HuH-7 (cell line): ENCODE data around the gene PARD3B.

ENCODE experiments used
- DNase-seq: peaks from one replicate; pipeline ENCODE4 v3.0.0; 2011; ENCODE audit warnings: low spot score

Gene PARD3B

DNA sequence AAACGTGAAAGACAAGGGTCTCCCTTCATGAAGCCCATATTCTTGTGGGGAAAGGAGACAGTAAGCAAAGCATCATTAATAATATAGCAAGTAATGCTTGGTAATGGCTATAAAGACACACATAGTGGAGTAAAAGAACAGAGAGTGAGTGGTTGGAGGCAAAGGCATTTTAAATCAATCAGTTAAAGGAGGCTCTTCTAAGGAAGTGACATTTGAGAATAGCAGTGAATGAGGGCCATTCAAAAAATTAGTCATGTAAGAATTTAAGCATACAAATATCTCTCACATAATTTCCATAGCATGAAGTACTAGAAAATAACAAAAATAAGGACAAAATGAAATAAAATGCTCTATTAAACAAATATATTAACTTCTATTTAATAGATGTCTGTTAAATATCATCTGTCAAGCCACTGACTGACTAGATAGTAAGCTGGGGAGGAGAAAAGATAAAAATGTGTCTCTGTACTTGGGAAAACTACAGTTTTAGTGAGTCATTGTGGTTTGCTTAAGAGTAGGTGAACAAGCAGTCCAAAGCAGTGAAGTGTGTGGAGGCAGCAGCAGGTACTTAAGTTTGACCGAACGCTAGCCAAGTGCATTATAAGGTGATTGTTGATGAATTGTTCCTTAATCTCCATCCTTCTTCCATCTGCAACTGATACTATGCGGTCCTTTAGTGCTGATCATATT is 160.1 kb downstream of the PARD3B start:
- DNase-seq = no peak

DNA sequence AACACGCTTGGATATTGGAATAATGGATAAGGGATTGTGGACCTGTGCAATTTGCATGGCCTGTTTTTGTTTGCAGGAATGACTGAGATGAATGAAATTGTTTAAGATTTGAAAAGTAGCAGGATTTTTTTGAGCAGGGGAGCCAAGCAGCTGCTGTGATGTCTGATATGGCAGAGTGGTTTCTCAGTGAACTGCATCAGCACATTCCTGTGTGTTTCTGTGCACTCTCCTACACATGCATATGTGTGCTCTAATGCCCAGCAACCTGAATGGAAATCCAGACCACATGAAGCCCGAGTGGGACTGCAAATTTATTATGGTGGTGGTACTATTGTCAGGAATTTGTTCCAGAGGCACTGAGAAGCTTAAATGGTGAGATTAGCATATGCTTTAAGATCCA is 161.7 kb downstream of the PARD3B start:
- no peak for DNase-seq

DNA sequence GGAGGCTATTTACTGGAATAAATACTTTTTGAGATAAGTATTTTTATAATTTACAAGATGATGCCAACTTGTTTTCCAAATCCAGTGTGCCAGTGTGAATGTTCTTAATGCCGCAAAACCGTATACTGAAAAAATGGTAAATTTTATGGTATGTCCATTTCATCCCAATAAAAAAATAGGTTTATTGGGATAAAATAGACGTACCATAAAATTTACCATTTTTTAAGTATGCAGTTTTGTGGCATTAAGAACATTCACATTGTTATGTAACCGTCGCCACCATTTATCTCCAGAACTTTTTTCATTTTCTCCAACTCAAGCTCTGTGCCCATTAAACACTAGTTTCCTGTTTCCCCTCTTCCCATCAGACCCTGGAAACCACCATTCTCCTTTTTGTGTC is 167.9 kb downstream of the PARD3B start:
- DNase-seq = no peak

DNA sequence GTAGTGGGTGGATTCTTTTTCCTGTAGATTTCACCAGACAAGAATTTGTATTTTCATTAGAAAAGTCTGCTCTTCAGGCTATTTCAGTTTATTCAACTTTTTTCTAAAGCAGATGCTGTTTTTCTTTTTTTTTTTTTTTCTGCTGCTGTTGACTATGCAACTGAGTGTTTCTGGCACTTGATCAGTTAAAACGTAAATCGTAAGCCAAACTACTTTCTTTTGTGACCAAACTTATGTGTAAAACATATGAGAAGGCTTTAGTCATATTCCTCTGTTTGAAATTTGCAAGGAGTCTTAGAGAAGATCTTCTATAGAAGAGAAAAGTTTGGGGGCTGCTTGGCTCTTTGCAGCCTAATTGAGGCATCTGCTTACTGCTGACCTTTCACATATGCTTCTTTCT is 170.1 kb downstream of the PARD3B start:
- no peak for DNase-seq

DNA sequence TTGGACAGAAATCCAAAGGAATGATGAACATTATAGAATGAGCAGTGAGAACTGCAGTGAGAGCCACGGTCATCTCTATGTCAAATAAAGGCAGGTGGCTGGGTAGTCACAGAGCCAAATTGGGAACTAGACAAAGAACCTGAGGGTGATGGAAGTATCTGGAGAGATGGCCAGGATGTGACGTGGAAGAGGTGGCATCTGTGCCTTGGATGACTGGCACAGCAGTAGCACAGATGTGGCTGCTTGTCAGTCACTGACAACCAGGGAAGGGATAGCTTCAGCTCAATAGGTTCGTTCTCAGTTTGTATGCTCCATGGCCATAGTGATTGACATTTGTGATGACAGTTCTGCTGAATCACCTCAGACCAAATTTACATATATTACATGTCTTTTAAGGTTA is 172.3 kb downstream of the PARD3B start:
- no peak for DNase-seq

DNA sequence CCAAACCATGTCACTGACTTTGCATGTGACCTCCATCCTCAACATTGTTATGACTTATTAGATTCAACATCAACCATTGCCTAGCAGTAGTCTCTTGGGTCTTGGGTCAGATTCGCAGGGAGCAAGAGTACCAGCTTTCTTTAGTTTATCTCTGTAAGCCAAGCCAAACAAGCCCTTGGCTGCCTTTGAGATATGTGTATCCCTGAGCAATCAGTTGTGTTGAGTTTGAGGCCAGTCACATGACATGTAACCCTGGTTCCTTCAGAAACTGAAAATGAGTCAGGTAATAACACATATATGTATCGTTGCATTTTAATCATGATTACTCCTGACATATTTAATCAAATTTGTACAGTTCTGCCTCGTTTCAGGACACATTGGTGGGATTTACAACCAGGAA is 173.3 kb downstream of the PARD3B start:
- no peak for DNase-seq

DNA sequence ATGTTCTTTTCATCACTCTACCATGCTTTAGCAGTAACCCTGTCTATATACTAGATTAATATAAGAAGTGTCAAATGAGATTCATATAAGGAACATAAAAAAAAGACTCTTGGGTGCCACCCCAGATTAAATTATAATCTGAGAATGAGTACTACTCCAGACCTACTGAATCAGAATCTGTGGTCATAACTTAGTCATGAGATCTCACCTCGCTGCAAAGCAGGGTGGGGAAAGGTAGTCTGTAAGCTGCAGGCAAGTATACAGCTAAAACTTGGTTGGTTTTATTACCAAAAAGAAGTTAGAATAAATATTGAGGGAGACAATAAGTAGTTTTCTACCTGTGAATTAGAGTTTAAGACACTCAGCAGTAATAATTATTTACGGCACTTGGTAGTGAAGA is 175.6 kb downstream of the PARD3B start:
- no peak for DNase-seq

DNA sequence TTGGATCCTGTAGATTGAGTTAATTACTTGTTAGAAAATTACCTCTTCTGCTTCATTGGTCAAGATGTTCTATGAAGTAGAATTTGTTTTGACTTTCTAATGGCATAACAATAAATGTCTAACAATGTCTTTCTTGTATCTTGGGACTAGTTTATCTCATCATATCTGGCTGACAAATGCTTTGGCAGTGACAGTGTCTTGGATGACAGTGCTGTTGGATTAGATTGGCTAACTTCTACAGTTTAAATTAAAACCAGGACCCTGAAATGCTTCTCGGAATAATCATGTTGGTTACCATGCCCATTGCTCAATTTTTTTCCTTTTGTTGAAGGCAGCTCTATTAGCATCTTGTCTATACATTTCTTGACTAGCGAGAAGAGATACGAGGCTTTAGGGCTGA is 176.9 kb downstream of the PARD3B start:
- no peak for DNase-seq

DNA sequence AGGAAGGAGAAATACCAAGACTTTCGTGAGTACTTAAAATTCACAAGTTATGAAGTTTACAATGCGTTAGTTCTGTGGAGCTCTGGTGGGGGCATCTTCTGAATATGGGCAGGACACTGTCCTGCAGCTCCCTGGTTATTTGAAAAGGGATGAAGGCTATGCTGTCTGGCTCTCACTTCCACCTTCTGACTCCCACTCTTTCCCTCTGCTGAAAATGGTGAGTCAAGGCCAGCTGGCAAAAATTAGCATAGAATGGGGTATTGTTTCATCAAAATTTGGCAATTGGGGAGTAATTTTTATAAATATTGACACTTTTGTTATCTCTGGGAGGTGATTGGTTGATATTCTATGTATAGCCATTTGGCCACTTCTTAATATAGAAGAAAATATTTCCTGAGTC is 177.4 kb downstream of the PARD3B start:
- no peak for DNase-seq

DNA sequence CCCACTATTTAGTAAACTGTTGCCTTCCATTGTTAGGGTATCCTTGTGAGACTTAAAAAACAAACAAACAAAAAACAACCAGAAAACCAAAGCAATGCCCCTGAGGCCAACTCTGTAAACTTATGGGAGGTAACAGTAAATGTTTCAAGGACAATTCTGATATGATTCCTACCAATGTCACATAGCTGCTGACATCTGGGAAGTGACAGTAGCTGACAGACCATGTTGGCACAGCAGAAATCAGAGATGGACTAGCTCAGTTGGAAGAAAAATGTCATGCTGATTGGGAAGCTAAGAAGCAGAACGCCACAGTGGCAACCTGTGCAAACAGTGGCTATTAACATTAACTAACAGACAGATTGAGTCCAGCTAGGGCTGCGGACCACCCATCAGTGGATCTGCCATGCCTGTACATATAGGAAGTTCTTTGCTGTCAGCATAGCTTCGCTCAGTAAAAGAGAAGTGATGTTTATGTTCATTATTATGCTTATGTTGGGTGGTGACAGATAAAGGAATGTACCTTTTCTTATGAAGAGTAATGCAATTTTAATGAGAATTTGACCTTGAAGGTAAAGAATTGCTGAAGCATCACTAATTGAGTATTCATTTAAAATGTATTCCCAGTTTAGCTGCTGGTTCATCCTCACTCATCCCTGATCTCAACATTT is 180.6 kb downstream of the PARD3B start:
- no peak for DNase-seq

DNA sequence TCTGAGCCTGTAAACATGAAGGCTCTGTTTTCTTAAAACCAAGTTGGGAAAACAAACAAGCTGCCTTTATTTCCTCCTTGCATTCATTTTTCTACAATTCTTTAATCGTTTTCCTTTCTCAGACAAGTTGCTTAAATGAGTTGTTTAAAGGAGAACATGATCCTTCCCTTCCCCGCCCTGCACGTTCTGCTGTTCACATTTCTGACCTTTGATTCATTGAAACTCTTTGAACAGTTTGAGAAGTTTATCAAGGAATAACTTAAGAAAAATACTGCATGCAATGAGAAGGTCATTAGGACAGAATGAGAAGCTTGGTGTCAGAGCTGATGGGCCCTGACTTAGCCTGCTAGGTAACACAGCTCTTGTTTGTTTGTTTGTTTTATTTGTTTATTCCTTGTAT is 181.6 kb downstream of the PARD3B start:
- no peak for DNase-seq

DNA sequence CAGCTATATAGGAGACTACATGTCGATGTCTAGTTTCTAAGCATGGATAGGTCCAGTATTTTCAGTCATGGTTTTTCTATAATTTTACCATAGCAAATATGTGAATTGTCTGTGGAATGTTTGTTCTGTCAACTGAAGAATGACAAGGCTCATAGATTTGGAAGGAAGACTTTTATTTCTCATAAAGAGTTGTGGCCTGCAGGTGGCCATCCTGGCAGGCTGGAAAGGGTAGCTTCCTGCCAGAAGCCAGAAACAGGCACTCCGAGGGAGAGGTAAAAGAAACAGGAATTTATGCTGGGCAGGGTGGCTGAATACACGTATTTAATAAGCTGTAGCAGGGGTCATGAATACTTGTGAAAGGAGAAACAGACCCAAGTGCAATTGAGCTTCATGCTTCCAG is 182.1 kb downstream of the PARD3B start:
- DNase-seq = no peak

DNA sequence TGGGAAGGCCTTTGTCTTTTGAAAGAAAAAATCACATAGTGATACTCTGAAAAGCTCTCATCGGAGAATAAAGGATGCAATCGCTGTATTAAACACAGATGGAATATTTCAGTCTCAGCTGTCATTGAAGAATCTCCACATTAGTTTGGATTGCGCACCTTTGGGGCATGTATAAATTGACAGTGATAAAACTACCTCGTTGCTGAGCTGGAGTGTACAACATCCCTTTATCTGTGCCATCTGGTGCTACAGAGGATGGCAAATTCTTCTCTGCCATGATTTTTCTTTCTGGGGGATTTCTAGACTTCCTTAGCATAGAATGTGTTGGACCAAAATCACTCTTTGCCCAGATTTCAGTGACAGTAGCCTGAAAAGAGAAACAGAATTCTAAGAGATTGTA is 185.3 kb downstream of the PARD3B start:
- no peak for DNase-seq

DNA sequence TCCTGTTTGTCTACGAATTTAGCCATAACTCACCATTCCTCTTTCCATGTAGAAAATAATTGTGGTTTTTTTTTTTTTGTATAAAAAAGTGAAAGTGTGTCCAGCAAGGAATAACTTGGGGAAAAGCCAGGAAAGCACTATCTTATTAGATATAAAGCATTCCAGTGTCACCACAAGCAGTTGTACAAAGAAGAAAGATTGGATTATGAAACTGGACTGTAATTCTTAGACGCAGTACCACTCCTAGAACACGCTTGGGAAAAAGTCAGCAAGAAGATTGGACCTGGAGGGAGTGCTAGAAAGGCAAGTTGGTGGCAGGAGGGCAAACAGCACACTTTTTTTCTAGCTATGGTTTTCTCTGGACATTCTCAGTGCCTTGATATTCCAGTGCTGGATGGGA is 186.7 kb downstream of the PARD3B start:
- DNase-seq = no peak

DNA sequence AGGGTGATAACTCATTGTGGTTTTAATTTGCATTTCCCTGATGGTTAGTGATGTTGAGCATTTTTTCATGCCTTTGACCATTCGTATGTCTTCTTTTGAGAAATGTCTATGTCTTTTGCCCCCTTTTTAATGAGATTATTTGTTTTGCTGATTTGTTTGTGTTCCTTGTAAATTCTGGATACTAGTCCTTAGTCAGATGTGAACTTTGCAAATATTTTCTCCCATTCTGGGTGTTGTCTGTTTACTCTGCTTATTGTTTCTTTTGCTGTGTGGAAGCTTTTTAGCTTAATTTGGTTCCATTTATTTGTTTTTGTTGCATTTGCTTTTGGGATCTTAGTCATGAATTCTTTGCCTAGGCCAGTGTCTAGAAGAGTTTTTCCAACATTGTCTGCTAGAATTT is 192.0 kb downstream of the PARD3B start:
- no peak for DNase-seq

DNA sequence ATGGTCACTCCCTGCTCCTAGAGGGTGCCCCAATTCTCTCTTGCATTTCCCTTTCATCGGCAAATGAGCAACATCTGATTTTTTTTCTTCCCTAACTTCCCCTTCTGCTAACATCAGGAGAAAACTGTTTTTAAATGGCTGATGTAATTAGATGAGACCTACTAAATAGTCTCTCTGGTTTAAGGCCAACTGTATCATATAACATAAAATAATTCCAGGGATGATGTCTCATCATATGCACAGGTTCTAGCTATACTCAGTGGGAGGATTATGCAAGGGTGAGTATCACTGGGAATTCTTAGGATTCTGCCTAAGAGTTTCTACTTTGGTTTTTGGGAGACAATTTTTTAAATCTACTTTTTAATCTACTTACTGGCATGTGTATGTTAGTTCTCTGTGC is 193.4 kb downstream of the PARD3B start:
- DNase-seq = no peak

DNA sequence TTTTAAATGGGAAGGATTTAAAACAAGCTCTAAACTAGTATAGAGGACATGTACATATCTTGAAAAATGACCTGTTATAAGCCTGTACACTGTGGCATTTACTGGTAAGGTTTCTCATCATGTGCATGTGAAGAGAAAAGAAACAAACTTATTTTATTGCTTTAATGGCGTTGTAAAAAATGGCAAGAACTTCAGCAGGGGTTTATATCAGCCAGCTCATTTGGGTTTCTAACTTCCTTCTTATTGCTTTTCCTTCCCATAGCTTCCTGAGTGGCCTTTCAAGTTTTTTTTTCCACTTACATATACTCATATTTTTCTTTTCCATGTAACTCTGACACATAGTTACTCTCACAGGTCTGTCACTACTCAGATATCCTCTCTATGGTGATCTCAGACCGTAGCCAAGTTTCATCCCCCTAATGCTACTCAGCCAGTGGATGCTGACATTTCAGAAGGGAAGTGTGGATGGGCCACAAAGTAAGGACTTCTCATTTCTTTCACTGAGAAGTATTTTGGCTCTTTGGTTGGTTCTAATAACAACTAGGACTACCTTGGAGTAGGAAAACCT is 198.2 kb downstream of the PARD3B start:
- no peak for DNase-seq

DNA sequence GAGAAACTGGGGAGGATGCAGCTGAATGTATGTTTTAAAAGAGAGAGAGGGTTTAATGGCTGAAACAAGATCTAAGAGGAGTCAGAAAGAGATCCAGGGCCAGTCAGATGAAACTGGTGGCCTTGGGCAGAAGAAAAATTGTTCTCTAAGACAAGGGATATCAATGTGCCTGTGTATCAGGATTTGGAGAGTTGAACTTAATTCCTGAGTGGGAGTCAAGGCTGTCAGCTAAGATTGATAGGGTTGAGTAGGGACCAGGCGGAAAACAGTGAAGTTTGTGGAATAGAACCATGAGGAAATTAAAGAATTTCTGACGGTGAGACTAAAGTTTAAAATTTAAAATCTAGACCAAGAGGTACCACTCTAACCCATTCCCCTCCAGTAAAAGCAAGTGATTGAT is 199.2 kb downstream of the PARD3B start:
- DNase-seq = no peak

DNA sequence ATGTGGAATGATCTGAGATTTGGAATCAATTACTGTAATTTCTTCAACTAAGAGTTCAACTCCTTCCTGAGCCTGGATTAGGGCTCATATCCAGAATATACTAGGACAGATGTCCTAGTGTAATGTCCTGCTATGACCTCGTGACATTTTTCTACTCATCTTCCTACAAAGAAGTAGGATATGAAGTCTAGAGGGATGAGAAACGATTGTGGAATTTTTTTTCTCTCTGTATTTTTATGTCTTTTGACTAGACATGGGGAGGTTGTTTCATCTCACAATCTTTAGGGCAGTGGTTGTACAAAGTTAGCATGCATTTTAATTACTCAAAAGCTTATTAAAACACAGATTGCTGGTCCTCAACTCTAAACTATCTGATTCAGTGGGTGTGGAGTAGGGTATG is 203.0 kb downstream of the PARD3B start:
- DNase-seq = no peak

DNA sequence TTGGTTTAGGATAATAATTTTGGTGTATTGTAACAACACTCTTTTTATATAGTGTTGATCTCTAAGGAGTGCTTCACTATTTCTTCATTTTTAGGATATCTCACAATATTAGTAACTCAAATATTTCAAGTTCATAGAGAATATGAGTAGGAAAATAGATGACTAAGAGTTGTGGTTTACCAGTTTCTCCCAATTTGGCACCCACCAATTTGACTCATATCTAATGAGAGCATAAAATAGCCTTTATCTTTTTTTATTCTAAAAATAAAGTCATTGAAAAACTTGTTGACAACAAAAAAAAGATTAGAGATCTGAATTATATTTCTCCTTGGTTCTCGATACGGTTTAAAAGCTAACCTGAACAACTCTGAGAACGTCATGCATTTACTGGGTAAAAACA is 204.0 kb downstream of the PARD3B start:
- no peak for DNase-seq

DNA sequence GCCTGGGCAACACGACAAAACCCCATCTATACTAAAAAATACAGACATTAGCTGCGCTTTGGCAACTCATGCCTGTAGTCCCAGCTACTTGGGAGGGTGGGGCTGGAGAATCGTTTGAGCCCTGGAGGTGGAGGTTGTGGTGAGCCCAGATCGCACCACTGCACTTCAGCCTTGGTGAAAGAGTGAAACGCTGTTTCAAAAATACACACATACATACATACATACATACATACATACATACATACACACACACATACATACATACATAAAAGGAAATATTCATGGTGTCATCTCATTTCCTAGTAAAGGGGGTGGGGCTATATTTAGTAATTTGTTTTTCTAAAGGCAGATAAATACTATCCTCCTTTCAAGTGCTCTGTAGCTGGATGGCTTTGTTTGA is 205.1 kb downstream of the PARD3B start:
- DNase-seq = no peak

DNA sequence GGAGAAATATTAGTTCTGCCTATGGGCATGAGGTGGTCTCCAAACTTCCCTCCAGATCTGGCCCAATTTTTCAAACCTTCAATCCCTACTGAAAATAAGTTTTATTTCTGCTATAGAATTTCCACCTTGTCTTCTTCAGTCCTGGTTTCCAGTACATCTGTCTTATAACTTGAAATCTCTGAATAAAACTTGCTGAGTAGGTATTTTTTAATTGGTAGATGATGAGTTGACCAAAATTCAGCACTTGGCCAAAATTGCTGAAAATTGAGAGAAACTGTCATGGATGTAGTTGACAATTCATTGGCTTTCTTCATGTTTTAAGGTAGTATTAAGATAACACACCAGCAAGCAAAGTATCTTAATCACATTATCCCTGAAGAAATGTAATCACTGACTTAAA is 206.2 kb downstream of the PARD3B start:
- DNase-seq = no peak

DNA sequence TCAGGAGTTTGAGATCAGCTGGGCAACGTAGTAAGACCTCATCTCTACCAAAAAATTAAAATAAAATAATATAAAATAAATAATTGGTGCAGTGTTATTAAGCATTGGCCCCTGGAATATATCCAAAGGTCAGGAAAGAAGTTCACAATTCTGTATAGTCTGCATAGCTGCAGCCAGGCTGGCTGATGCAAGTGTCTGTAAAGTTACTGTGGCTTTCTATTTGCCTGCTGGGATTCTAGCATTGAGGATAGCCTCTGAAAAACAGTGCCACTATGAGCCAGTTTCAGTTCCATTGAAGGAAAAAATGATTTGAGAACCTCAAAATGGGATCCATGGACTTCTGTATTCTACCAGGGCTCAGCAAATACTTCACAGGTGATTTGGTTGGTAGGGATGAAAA is 208.6 kb downstream of the PARD3B start:
- DNase-seq = no peak

DNA sequence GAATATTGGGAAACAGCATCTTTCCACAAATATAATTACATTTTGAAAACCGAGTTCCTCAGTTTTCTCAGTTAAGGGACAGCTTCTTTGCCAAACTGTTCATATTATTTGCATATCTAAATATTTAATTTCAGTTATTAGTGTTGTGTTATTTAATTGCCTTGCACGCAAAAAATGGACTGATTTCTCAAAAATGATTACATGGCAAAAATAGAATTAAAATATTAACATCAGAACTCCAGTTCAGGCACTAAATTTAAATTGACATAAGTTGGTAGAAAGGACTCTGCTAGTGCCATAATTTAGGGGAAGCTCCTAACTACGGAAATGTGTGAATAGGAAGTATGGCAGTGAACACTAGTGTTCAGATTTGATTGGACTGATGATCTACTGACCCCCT is 209.6 kb downstream of the PARD3B start:
- no peak for DNase-seq
